UCSD-AML1 (cell line): Measurements from ENCODE around the gene DSCAML1.

Experiments used
- DNase-seq: peaks from one replicate; lab custom pipeline; 2025; ENCODE audit not compliant: unreplicated experiment; lab: John Stamatoyannopoulos, UW

DSCAML1 gene

GRCh38 chr11:117505285-117505970 lies 291.6 kb downstream of the DSCAML1 start:
- DNase-seq, result no peak

- DNase-seq, result no peak
Observed at GRCh38 chr11:117502779-117503100, 294.3 kb downstream of the DSCAML1 start.

- DNase-seq, result no peak
Observed at GRCh38 chr11:117502015-117502778, 294.8 kb downstream of the DSCAML1 start.

- no peak for DNase-seq
Observed at GRCh38 chr11:117501237-117501898, 295.6 kb downstream of the DSCAML1 start.

- no peak for DNase-seq
Observed at GRCh38 chr11:117498791-117499190, 298.2 kb downstream of the DSCAML1 start.

GRCh38 chr11:117497206-117497951 lies 299.6 kb downstream of the DSCAML1 start:
- DNase-seq, result no peak

- DNase-seq, result no peak
Observed at GRCh38 chr11:117495357-117495756, 301.7 kb downstream of the DSCAML1 start.

- no peak for DNase-seq
Observed at GRCh38 chr11:117492578-117493251, 304.3 kb downstream of the DSCAML1 start.

GRCh38 chr11:117490911-117491310 lies 306.1 kb downstream of the DSCAML1 start:
- DNase-seq, result no peak

GRCh38 chr11:117489999-117490679 lies 306.9 kb downstream of the DSCAML1 start:
- peak; percentile 63 for DNase-seq

GRCh38 chr11:117488996-117489952 lies 307.7 kb downstream of the DSCAML1 start:
- no peak for DNase-seq

GRCh38 chr11:117486059-117486458 lies 311.0 kb downstream of the DSCAML1 start:
- DNase-seq, result no peak

- no peak for DNase-seq
Observed at GRCh38 chr11:117484156-117484555, 312.9 kb downstream of the DSCAML1 start.

GRCh38 chr11:117483372-117483771 lies 313.6 kb downstream of the DSCAML1 start:
- no peak for DNase-seq

- no peak for DNase-seq
Observed at GRCh38 chr11:117482881-117483280, 314.1 kb downstream of the DSCAML1 start.

GRCh38 chr11:117481885-117482284 lies 315.1 kb downstream of the DSCAML1 start:
- DNase-seq, result no peak

GRCh38 chr11:117481036-117481435 lies 316.0 kb downstream of the DSCAML1 start:
- DNase-seq, result no peak

- DNase-seq, result no peak
Observed at GRCh38 chr11:117480221-117480620, 316.8 kb downstream of the DSCAML1 start.

- DNase-seq, result no peak
Observed at GRCh38 chr11:117479372-117479771, 317.6 kb downstream of the DSCAML1 start.
